A549 (cell line): ENCODE results near the gene GRID1. TPM values are rescaled to one million over a fixed set of nuclear protein-coding genes. Genes with fewer than 3 reads are reported as not detected.

Source experiments
- ATAC-seq, 2 experiments: fragments of 200-7000 bp in 1 of 2; fragments of >200 bp in 1 of 2; cut with Nextera tagmentation in 1 of 2; cut with Tn5 transposase in 1 of 2; 3 replicates each; pipeline versions ENCODE4 v1.8.0 to v1.9.1; 2018 to 2020; ENCODE audit warnings: mild to moderate bottlenecking in 1 of 2, moderate library complexity in 1 of 2
- CTCF ChIA-PET: fragments of 300-600 bp; sonication (Branson Sonifier 250); formaldehyde crosslinking; extraction: SDS; loops from one replicate; lab custom pipeline; 2021; ENCODE audit warnings: antibody characterized with exemption, inconsistent platforms; lab: Yijun Ruan, JAX
- POLR2A ChIA-PET: fragments of 350-600 bp; formaldehyde crosslinking; extraction: SDS; loops from one replicate; lab custom pipeline; 2021; ENCODE audit warnings: antibody characterized with exemption, inconsistent platforms; lab: Yijun Ruan, JAX
- DNase-seq, 2 experiments: peaks; one replicate each; pipeline versions ENCODE4 v3.0.0 to v3.0.0-alpha.2; 2011 to 2016; ENCODE audit warnings: low read depth in 1 of 2, low spot score in 1 of 2
- FAIRE-seq: peaks from 2 replicates; lab custom pipeline; 2011; peaks lifted over from hg19 to GRCh38; lab: Jason Lieb, UNC
- H3K27ac ChIP-seq, 2 experiments: fragments of >200 bp; sonication (Bioruptor Twin); formaldehyde crosslinking; 3 replicates each; pipeline ENCODE4 v1.5.1; 2016 to 2017
- H3K4me1 ChIP-seq: fragments of >200 bp; sonication (Bioruptor Twin); formaldehyde crosslinking; 3 replicates; pipeline ENCODE4 v1.6.1; 2016
- H3K4me2 ChIP-seq: fragments of >200 bp; sonication (Bioruptor Twin); formaldehyde crosslinking; 3 replicates; pipeline ENCODE4 v1.6.1; 2016
- H3K4me3 ChIP-seq: fragments of >200 bp; sonication (Bioruptor Twin); formaldehyde crosslinking; 3 replicates; pipeline ENCODE4 v1.5.1; 2016
- H3K9me3 ChIP-seq: fragments of >200 bp; sonication (Bioruptor Twin); formaldehyde crosslinking; 3 replicates; pipeline ENCODE4 v1.6.1; 2016
- CHD2 ChIP-seq: fragments of 150-350 bp; IDR thresholded peaks from 2 replicates; pipeline ENCODE4 v1.6.1; 2014; ENCODE audit warnings: low read length; ENCODE audit not compliant: partially characterized antibody
- CHD4 ChIP-seq: fragments of 200-600 bp; sonication (generic); IDR thresholded peaks from 2 replicates; pipeline ENCODE4 v1.6.1; 2016; ENCODE audit warnings: antibody characterized with exemption, mild to moderate bottlenecking, borderline replicate concordance
- ESRRA ChIP-seq: fragments of 150-350 bp; IDR thresholded peaks from 2 replicates; pipeline ENCODE4 v1.6.1; 2014; ENCODE audit warnings: mild to moderate bottlenecking, low read length, borderline replicate concordance
- HOXB13 ChIP-seq: fragments of 250-450 bp; sonication (Bioruptor Pico); IDR thresholded peaks from 2 replicates; pipeline ENCODE4 v1.5.0; 2020; ENCODE audit warnings: low read depth, mild to moderate bottlenecking, moderate library complexity
- KDM1A ChIP-seq: fragments of 200-600 bp; sonication (generic); IDR thresholded peaks from 2 replicates; pipeline ENCODE4 v1.6.1; 2016; ENCODE audit warnings: low read depth, mild to moderate bottlenecking
- NPAS2 ChIP-seq: fragments of 250-450 bp; sonication (Bioruptor Pico); IDR thresholded peaks from 2 replicates; pipeline ENCODE4 v1.8.0; 2022; ENCODE audit warnings: mild to moderate bottlenecking, moderate library complexity, borderline replicate concordance
- NR3C1 ChIP-seq: fragments of >200 bp; sonication (Bioruptor Twin); formaldehyde crosslinking; IDR thresholded peaks from 3 replicates; pipeline ENCODE4 v1.6.1; 2017
- POLR2A ChIP-seq: IDR thresholded peaks from 2 replicates; pipeline ENCODE4 v1.6.1; 2012; ENCODE audit warnings: mild to moderate bottlenecking, low read length
- POLR2AphosphoS2 ChIP-seq: conservative IDR thresholded peaks from 2 replicates; pipeline ENCODE4 v1.6.1; 2012; ENCODE audit warnings: low read length, improper control_type of control experiment, inconsistent platforms
- ZNF302 ChIP-seq: fragments of 250-450 bp; sonication (Bioruptor Pico); IDR thresholded peaks from 2 replicates; pipeline ENCODE4 v1.9.0; 2021; ENCODE audit warnings: inconsistent platforms, mild to moderate bottlenecking, moderate library complexity
- ZSCAN20 ChIP-seq: fragments of 250-450 bp; sonication (Bioruptor Pico); IDR thresholded peaks from 2 replicates; pipeline ENCODE4 v1.8.0; 2022; ENCODE audit warnings: mild to moderate bottlenecking, moderate library complexity
- WGBS: methylation state at CpG from one replicate; pipeline ENCODE4 v1.1.6; 2017; ENCODE audit errors: missing lambda C conversion rate; 5-methylcytosine and 5-hydroxymethylcytosine counted together
- polyA plus RNA-seq, 4 experiments: library from polyadenylated mRNA; depleted of rRNA in 3 of 4; stranded (reverse); fragments of >200 nt; fragmentation: RNase III in 1 of 4; extraction: RNeasy Plus Mini Kit Qiagen cat#74134 plus additional on column Dnase treatment in 1 of 4; gene quantifications; 2 replicates in 3 of 4; 3 replicates in 1 of 4; pipeline ENCODE4 v1.2.3, GENCODE V29; 2011 to 2017
- TF ChIP-seq, protein P1 (sequence below): IDR thresholded peaks from 2 replicates; pipeline ENCODE4 v1.6.1; 2012; ENCODE audit warnings: low read depth, borderline replicate concordance
- TF ChIP-seq, protein P2 (sequence below): fragments of 450-650 bp; IDR thresholded peaks from 2 replicates; pipeline ENCODE4 v1.6.1; 2014; ENCODE audit warnings: antibody characterized with exemption
- TF ChIP-seq, protein P3 (sequence below): fragments of 200-600 bp; sonication (generic); IDR thresholded peaks from 2 replicates; pipeline ENCODE4 v1.6.1; 2016; ENCODE audit warnings: antibody characterized with exemption, mild to moderate bottlenecking, moderate library complexity

Gene GRID1
- polyA plus RNA-seq, 2 of the 4 experiments (the other 2 are of a cell fraction) = 0.14 to 0.30 TPM

DNA sequence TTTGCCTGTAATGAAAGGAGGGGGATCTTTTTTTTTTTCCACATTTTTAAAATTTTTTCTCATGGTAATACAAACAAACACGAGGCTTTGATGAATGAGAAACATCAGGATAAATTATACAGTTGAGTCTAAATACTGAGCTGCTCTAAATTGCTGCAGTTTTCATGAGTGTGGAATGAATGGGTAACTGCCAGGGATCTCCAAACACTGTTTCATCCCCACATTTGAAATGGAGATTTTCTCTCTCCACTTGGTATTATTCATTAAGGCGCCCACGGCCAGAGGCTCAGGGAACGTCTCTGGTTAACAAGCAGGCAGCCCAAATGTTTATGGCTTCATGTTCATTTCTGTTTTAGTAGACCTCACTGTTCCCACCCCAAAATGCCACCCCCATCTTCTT lies 717.1 kb downstream of the GRID1 start (continued):
- TF ChIP-seq, protein P1, sequence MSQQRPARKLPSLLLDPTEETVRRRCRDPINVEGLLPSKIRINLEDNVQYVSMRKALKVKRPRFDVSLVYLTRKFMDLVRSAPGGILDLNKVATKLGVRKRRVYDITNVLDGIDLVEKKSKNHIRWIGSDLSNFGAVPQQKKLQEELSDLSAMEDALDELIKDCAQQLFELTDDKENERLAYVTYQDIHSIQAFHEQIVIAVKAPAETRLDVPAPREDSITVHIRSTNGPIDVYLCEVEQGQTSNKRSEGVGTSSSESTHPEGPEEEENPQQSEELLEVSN = no peak
- no peak for TF ChIP-seq POLR2AphosphoS2

DNA sequence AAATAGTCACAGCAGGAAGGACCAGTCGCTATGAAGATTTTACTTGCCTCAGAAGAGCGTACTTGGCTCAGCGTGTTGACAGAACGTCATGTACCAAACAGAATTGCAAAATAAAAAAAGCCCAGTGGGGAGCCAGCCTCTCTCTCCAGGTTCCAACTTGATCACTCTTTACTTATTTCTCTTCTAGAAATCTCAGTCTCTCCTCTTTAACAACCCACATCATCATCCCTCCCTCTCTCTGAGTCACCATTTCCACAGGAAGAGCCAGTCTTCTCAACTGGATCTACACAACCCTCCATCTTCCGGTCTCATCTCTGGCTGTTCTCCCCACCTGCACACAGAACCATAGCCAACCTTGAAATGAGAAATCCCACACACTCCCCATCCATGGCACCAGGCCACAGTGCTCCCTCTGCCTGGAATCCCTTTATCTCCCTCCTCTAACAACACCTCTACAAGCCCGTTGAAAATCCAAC lies 718.3 kb downstream of the GRID1 start:
- Histone ChIP-seq H3K4me1 (peaks cover 28% of the 10 kb centered on the region), H3K27ac (peak overlapping the region in 1 of 2 experiments; percentile 57; a peak in 3 of 6 replicates), H3K4me2 (no peak overlapping the region), H3K4me3 (no peak overlapping the region), H3K9me3 (no peaks in the 10 kb centered on the region)
- 92% methylated on average over 6 of the region's 6 CpGs for WGBS
- TF ChIP-seq, protein P2, sequence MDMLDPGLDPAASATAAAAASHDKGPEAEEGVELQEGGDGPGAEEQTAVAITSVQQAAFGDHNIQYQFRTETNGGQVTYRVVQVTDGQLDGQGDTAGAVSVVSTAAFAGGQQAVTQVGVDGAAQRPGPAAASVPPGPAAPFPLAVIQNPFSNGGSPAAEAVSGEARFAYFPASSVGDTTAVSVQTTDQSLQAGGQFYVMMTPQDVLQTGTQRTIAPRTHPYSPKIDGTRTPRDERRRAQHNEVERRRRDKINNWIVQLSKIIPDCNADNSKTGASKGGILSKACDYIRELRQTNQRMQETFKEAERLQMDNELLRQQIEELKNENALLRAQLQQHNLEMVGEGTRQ = no peak
- TF ChIP-seq HOXB13 = no peak
- no peak for TF ChIP-seq NPAS2 (CRISPR knock-in tag)
- TF ChIP-seq CHD4 = no peak
- no peak for TF ChIP-seq ZSCAN20 (CRISPR knock-in tag)
- no peak for TF ChIP-seq POLR2A
- no peak for TF ChIP-seq ZNF302 (CRISPR knock-in tag)
- TF ChIP-seq CHD2 = no peak
- no peak for TF ChIP-seq KDM1A
- no peak for TF ChIP-seq NR3C1
- TF ChIP-seq, protein P1 = no peak
- no peak for TF ChIP-seq POLR2AphosphoS2
- no peak for TF ChIP-seq ESRRA
- ATAC-seq (no peak), FAIRE-seq (no peak), DNase-seq (no peak)
- ChIA-PET POLR2A (no interaction called here), CTCF (no interaction called here)

DNA sequence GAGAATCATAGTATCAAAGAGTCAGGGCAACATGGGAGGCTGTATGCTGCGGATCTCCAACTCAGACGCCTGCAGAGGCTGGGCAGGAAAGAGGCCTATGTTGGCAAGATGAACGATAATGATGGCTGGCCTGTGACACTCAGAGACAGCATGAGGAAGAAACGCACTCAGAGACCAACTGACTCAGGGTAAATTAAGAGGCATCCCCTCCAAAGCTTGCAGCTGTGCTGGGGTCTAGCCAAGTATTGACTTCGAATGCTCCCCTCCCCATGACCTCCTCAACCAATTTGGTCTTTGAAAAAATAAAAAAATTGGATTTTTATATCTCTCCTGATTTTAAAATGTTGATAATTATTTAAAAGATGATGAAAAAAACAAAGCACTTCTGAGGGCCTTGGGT lies 718.9 kb downstream of the GRID1 start:
- POLR2A ChIA-PET = no interaction called here
- TF ChIP-seq, protein P3, sequence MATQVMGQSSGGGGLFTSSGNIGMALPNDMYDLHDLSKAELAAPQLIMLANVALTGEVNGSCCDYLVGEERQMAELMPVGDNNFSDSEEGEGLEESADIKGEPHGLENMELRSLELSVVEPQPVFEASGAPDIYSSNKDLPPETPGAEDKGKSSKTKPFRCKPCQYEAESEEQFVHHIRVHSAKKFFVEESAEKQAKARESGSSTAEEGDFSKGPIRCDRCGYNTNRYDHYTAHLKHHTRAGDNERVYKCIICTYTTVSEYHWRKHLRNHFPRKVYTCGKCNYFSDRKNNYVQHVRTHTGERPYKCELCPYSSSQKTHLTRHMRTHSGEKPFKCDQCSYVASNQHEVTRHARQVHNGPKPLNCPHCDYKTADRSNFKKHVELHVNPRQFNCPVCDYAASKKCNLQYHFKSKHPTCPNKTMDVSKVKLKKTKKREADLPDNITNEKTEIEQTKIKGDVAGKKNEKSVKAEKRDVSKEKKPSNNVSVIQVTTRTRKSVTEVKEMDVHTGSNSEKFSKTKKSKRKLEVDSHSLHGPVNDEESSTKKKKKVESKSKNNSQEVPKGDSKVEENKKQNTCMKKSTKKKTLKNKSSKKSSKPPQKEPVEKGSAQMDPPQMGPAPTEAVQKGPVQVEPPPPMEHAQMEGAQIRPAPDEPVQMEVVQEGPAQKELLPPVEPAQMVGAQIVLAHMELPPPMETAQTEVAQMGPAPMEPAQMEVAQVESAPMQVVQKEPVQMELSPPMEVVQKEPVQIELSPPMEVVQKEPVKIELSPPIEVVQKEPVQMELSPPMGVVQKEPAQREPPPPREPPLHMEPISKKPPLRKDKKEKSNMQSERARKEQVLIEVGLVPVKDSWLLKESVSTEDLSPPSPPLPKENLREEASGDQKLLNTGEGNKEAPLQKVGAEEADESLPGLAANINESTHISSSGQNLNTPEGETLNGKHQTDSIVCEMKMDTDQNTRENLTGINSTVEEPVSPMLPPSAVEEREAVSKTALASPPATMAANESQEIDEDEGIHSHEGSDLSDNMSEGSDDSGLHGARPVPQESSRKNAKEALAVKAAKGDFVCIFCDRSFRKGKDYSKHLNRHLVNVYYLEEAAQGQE = no peak
- TF ChIP-seq, protein P2 = no peak
- TF ChIP-seq, all 56 proteins: peak for 0

More for the DNA sequence above, 718.9 kb downstream of the GRID1 start:
- Histone ChIP-seq H3K9me3 (no peaks in the 10 kb centered on the region), H3K4me2 (no peak overlapping the region), H3K4me1 (peaks cover 33% of the 10 kb centered on the region), H3K27ac (peak overlapping the region in 1 of 2 experiments; percentile 4; a peak in 1 of 6 replicates), H3K4me3 (no peak overlapping the region)
- ATAC-seq = no peak
- WGBS = 94% methylated on average over 5 of the region's 5 CpGs
- CTCF ChIA-PET = no interaction called here
- no peak for DNase-seq
- no peak for FAIRE-seq
